Osteoblast (primary cell): ENCODE measurements around the gene CKAP5. TPM values are rescaled to one million over a fixed set of nuclear protein-coding genes. Genes with fewer than 3 reads are reported as not detected.
"Not testable (repeated sequence)": the region's sequence is repeated elsewhere in the genome, so short reads cannot be mapped to it uniquely, and the experiment has no call there.

Source experiments
- DNase-seq: peaks from one replicate; pipeline ENCODE4 v3.0.0; 2011; ENCODE audit warnings: low spot score, mixed read lengths; ENCODE audit not compliant: insufficient read length; ENCODE audit errors: missing footprints
- H2AFZ ChIP-seq: 2 replicates; pipeline ENCODE4 v1.6.0; 2011; ENCODE audit warnings: mild to moderate bottlenecking, low read length
- H3K27ac ChIP-seq: 2 replicates; pipeline ENCODE4 v1.5.1; 2011; ENCODE audit warnings: mild to moderate bottlenecking, low read depth, low read length, moderate library complexity
- H3K27me3 ChIP-seq: 2 replicates; pipeline ENCODE4 v1.6.0; 2012; ENCODE audit warnings: mild to moderate bottlenecking, control low read depth, inconsistent platforms, low read length, moderate library complexity; ENCODE audit not compliant: insufficient read depth
- H3K36me3 ChIP-seq: 2 replicates; pipeline ENCODE4 v1.5.1; 2011; ENCODE audit warnings: mild to moderate bottlenecking, low read length, control low read depth, moderate library complexity; ENCODE audit not compliant: insufficient read depth
- H3K4me1 ChIP-seq: 2 replicates; pipeline ENCODE4 v1.5.1; 2011; ENCODE audit warnings: mild to moderate bottlenecking, low read length, control low read depth, moderate library complexity; ENCODE audit not compliant: insufficient read depth
- H3K4me2 ChIP-seq: 2 replicates; pipeline ENCODE4 v1.6.0; 2011; ENCODE audit warnings: mild to moderate bottlenecking, low read length; ENCODE audit not compliant: insufficient read depth
- H3K4me3 ChIP-seq: fragments of 200-600 bp; sonication (generic); 3 replicates; pipeline ENCODE4 v1.5.1; 2012; ENCODE audit warnings: mild to moderate bottlenecking, low read length, inconsistent platforms; ENCODE audit not compliant: insufficient read depth
- H3K79me2 ChIP-seq: 2 replicates; pipeline ENCODE4 v1.6.0; 2012; ENCODE audit warnings: mild to moderate bottlenecking, low read length, control low read depth, inconsistent platforms; ENCODE audit not compliant: insufficient read depth
- H3K9me3 ChIP-seq: 2 replicates; pipeline ENCODE4 v1.5.1; 2011; ENCODE audit warnings: low read depth, low read length, control low read depth
- H4K20me1 ChIP-seq: 2 replicates; pipeline ENCODE4 v1.6.0; 2012; ENCODE audit warnings: mild to moderate bottlenecking, low read length, control low read depth; ENCODE audit not compliant: insufficient read depth
- CTCF ChIP-seq: IDR thresholded peaks from 2 replicates; pipeline ENCODE4 v1.5.1; 2011; ENCODE audit warnings: mild to moderate bottlenecking, low read depth, low read length, moderate library complexity; ENCODE audit errors: extremely low read depth
- total RNA-seq: library from RNA; depleted of rRNA; stranded (reverse); fragments of >200 nt; gene quantifications from 2 replicates; pipeline ENCODE4 v1.2.3, GENCODE V29; 2012

Gene CKAP5
- total RNA-seq, 1 donor: 56.5 TPM

GRCh38 chr11:46718155-46719019 is 127.7 kb downstream of the CKAP5 start:
- H3K4me1 ChIP-seq: peaks cover 13% of the 10 kb centered on the region
- no peaks in the 10 kb centered on the region for H3K27me3 ChIP-seq
- DNase-seq: peak; percentile 54
- TF ChIP-seq CTCF: no peak
- no peaks in the 10 kb centered on the region for H3K79me2 ChIP-seq
- no peaks in the 10 kb centered on the region for H3K9me3 ChIP-seq
- peak overlapping the region; percentile 36 for H2AFZ ChIP-seq
- no peak overlapping the region for H3K27ac ChIP-seq
- H3K4me3 ChIP-seq: no peak overlapping the region
- H4K20me1 ChIP-seq: no peaks in the 10 kb centered on the region
- H3K36me3 ChIP-seq: no peaks in the 10 kb centered on the region
- H3K4me2 ChIP-seq: no peak overlapping the region

GRCh38 chr11:46717825-46718154 is 128.3 kb downstream of the CKAP5 start:
- H2AFZ ChIP-seq, DNase-seq, H3K9me3 ChIP-seq, H3K79me2 ChIP-seq, H3K4me3 ChIP-seq, H3K36me3 ChIP-seq, H3K4me2 ChIP-seq, H3K27me3 ChIP-seq, H3K27ac ChIP-seq, H4K20me1 ChIP-seq: not testable (repeated sequence)
- H3K4me1 ChIP-seq: peaks cover 17% of the 10 kb centered on the region

- Histone ChIP-seq H3K4me2 (no peak overlapping the region), H3K27ac (no peak overlapping the region), H3K4me1 (peaks cover 31% of the 10 kb centered on the region), H3K27me3 (no peaks in the 10 kb centered on the region), H3K9me3 (no peaks in the 10 kb centered on the region), H3K79me2 (no peaks in the 10 kb centered on the region), H3K4me3 (no peak overlapping the region), H3K36me3 (no peaks in the 10 kb centered on the region), H2AFZ (no peak overlapping the region), H4K20me1 (no peaks in the 10 kb centered on the region)
- TF ChIP-seq CTCF: no peak
- DNase-seq: no peak
Measured at GRCh38 chr11:46712874-46713576, 133.1 kb downstream of the CKAP5 start.

- H3K79me2 ChIP-seq: no peaks in the 10 kb centered on the region
- TF ChIP-seq CTCF: no peak
- peak overlapping the region; percentile 27 for H3K4me2 ChIP-seq
Measured at GRCh38 chr11:46711303-46711702, 134.8 kb downstream of the CKAP5 start.

More at GRCh38 chr11:46711303-46711702, 134.8 kb downstream of the CKAP5 start:
- peaks cover 31% of the 10 kb centered on the region for H3K4me1 ChIP-seq
- no peak overlapping the region for H3K4me3 ChIP-seq
- peak overlapping the region; percentile 94 for H3K27ac ChIP-seq
- no peaks in the 10 kb centered on the region for H3K27me3 ChIP-seq
- no peaks in the 10 kb centered on the region for H4K20me1 ChIP-seq
- no peaks in the 10 kb centered on the region for H3K9me3 ChIP-seq
- H2AFZ ChIP-seq: peak overlapping the region; percentile 56
- peaks cover 3% of the 10 kb centered on the region for H3K36me3 ChIP-seq
- DNase-seq: peak; percentile 52
